Natural killer cell (primary cell): ENCODE data around the gene LYPD5. TPM values are rescaled to one million over a fixed set of nuclear protein-coding genes. Genes with fewer than 3 reads are reported as not detected.
A peak's percentile ranks its signal among the peaks of the same experiment; 100 is the strongest.
"Not testable (repeated sequence)": the region's sequence is repeated elsewhere in the genome, so short reads cannot be mapped to it uniquely, and the experiment has no call there.

ENCODE experiments used
- ATAC-seq, 3 donors: fragments of 150-1000 bp in 2 of 3; fragments of 200-7000 bp in 1 of 3; cut with Tn5 transposase; 1 replicate in 1 of 3; 2 replicates in 2 of 3; pipeline ENCODE4 v1.10.0; 2021; ENCODE audit warnings: mild to moderate bottlenecking in 2 of 3, moderate library complexity in 2 of 3
- DNase-seq, 2 donors: peaks; one replicate each; pipeline versions ENCODE4 v3.0.0 to v3.0.0-alpha.2; 2013 to 2021; ENCODE audit warnings: mixed read lengths in 1 of 2
- H3K27ac ChIP-seq: one replicate; pipeline ENCODE4 v1.5.1; 2013; ENCODE audit warnings: mild to moderate bottlenecking, low read length
- H3K27me3 ChIP-seq: one replicate; pipeline ENCODE4 v1.6.1; 2013; ENCODE audit warnings: low read length; ENCODE audit not compliant: control insufficient read depth, insufficient read depth
- H3K36me3 ChIP-seq: one replicate; pipeline ENCODE4 v1.6.1; 2013; ENCODE audit warnings: low read length; ENCODE audit not compliant: control insufficient read depth, insufficient read depth
- H3K4me1 ChIP-seq: one replicate; pipeline ENCODE4 v1.6.1; 2013; ENCODE audit warnings: low read length; ENCODE audit not compliant: control insufficient read depth, insufficient read depth
- H3K4me3 ChIP-seq: one replicate; pipeline ENCODE4 v1.5.1; 2013; ENCODE audit warnings: low read length
- H3K9me3 ChIP-seq: one replicate; pipeline ENCODE4 v1.6.1; 2013; ENCODE audit warnings: low read length; ENCODE audit not compliant: control insufficient read depth, insufficient read depth
- H3K27ac Mint-ChIP-seq, 2 donors: one replicate each; pipeline ENCODE4 v1.8.0; 2022; ENCODE audit warnings: mild to moderate bottlenecking in 2 of 2, mixed read lengths in 2 of 2, moderate library complexity in 1 of 2
- H3K27me3 Mint-ChIP-seq, 2 donors: one replicate each; pipeline ENCODE4 v1.8.0; 2022; ENCODE audit warnings: low read depth in 2 of 2, mixed read lengths in 2 of 2
- H3K36me3 Mint-ChIP-seq: one replicate; pipeline ENCODE4 v1.8.0; 2022; ENCODE audit warnings: mixed read lengths
- H3K4me1 Mint-ChIP-seq, 2 donors: one replicate each; pipeline ENCODE4 v1.8.0; 2022; ENCODE audit warnings: mixed read lengths in 2 of 2
- H3K4me3 Mint-ChIP-seq: one replicate; pipeline ENCODE4 v1.8.0; 2022; ENCODE audit warnings: mild to moderate bottlenecking, moderate library complexity, mixed read lengths
- H3K9me3 Mint-ChIP-seq, 2 donors: one replicate each; pipeline ENCODE4 v1.8.0; 2022; ENCODE audit warnings: mixed read lengths in 2 of 2
- WGBS: methylation state at CpG from one replicate; pipeline ENCODE4 v1.1.7; 2013; ENCODE audit warnings: missing lambda C conversion rate; ENCODE audit not compliant: insufficient coverage; 5-methylcytosine and 5-hydroxymethylcytosine counted together
- intact Hi-C: fragments of 100-400 bp; cut with micrococcal nuclease; formaldehyde crosslinking; loops from one replicate; pipeline ENCODE4 v1.14.2; 2022
- total RNA-seq, 4 donors: library from RNA; stranded (reverse); fragments of 120-200 nt in 1 of 4; gene quantifications; one replicate each; pipeline versions ENCODE4 v1.2.3 to v1.2.4, GENCODE V29; 2013 to 2022
- TF ChIP-seq, protein P1 (sequence below): fragments of 200-600 bp; IDR thresholded peaks from one replicate; pipeline ENCODE4 v1.8.0; 2022; ENCODE audit warnings: antibody characterized with exemption

The LYPD5 gene
- total RNA-seq, 3 donors from 2014 or later (not counting 1 experiment from before 2014, with no cell fraction given) = not detected

DNA sequence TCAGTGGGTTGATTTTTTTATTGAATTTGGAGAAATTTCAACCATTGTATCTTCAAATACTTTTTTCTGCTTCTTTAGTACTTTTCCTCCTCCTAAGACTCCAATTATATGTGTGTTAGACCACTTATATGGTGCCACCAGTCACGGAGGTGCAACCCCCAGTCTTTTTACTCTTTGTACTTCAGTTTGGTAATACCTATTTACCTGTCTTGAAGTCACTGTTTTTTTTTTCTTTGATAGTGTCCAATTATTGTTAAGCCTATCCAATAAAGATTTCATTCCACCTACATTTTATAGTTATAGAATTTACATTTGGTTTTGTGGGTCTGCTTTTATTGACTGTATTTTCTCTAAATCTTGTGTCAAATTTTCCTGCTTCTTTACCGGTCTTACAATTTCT, 39.8 kb upstream of the LYPD5 start:
- intact Hi-C loops = no loop called here
- no peaks in the 10 kb centered on the region for H3K4me1 Mint-ChIP-seq
- 100% methylated on average over 1 of the region's 2 CpGs for WGBS
- Histone ChIP-seq H3K27ac (no peak overlapping the region), H3K36me3 (peaks cover 46% of the 10 kb centered on the region), H3K27me3 (no peaks in the 10 kb centered on the region), H3K4me1 (no peaks in the 10 kb centered on the region), H3K4me3 (no peak overlapping the region), H3K9me3 (peaks cover 42% of the 10 kb centered on the region)
- no peak for ATAC-seq
- H3K9me3 Mint-ChIP-seq = peaks cover 15 to 27% of the 10 kb centered on the region in 2 donors
- H3K36me3 Mint-ChIP-seq = peaks cover 71% of the 10 kb centered on the region
- H3K27me3 Mint-ChIP-seq = no peaks in the 10 kb centered on the region
- DNase-seq = no peak
- TF ChIP-seq, protein P1, sequence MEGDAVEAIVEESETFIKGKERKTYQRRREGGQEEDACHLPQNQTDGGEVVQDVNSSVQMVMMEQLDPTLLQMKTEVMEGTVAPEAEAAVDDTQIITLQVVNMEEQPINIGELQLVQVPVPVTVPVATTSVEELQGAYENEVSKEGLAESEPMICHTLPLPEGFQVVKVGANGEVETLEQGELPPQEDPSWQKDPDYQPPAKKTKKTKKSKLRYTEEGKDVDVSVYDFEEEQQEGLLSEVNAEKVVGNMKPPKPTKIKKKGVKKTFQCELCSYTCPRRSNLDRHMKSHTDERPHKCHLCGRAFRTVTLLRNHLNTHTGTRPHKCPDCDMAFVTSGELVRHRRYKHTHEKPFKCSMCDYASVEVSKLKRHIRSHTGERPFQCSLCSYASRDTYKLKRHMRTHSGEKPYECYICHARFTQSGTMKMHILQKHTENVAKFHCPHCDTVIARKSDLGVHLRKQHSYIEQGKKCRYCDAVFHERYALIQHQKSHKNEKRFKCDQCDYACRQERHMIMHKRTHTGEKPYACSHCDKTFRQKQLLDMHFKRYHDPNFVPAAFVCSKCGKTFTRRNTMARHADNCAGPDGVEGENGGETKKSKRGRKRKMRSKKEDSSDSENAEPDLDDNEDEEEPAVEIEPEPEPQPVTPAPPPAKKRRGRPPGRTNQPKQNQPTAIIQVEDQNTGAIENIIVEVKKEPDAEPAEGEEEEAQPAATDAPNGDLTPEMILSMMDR = no peak
- no peak overlapping the region for H3K4me3 Mint-ChIP-seq
- H3K27ac Mint-ChIP-seq = no peak overlapping the region

DNA sequence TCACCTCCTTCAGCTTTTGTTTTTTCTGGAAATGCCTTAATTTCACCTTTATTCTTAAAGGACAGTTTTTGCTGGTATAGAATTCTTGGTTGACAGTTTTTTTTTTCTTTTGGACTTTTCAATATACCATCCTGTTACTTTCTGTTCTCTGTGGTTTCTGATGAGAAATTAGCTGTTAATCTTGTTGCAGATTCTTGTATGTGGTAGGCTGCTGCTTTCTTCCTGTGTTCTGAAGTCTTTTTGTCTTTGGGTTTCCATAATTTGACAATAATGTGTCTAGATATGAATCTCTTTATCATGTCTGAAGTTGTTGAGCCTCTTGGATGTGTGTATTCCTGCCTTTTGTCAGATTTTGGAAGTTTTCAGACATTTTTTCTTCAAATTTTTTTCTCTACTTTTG, 36.9 kb upstream of the LYPD5 start:
- H3K27ac Mint-ChIP-seq = no peak overlapping the region
- H3K36me3 Mint-ChIP-seq = peaks cover 68% of the 10 kb centered on the region
- Histone ChIP-seq H3K27ac (no peak overlapping the region), H3K4me3 (no peak overlapping the region), H3K36me3 (peaks cover 61% of the 10 kb centered on the region), H3K9me3 (peaks cover 40% of the 10 kb centered on the region), H3K27me3 (no peaks in the 10 kb centered on the region), H3K4me1 (no peaks in the 10 kb centered on the region)
- ATAC-seq (no peak), DNase-seq (no peak)
- H3K4me3 Mint-ChIP-seq = no peak overlapping the region
- no peaks in the 10 kb centered on the region for H3K4me1 Mint-ChIP-seq
- TF ChIP-seq, protein P1 = no peak
- H3K9me3 Mint-ChIP-seq = peaks cover 11 to 22% of the 10 kb centered on the region in 2 donors
- no peaks in the 10 kb centered on the region for H3K27me3 Mint-ChIP-seq
- intact Hi-C loops = no loop called here

DNA sequence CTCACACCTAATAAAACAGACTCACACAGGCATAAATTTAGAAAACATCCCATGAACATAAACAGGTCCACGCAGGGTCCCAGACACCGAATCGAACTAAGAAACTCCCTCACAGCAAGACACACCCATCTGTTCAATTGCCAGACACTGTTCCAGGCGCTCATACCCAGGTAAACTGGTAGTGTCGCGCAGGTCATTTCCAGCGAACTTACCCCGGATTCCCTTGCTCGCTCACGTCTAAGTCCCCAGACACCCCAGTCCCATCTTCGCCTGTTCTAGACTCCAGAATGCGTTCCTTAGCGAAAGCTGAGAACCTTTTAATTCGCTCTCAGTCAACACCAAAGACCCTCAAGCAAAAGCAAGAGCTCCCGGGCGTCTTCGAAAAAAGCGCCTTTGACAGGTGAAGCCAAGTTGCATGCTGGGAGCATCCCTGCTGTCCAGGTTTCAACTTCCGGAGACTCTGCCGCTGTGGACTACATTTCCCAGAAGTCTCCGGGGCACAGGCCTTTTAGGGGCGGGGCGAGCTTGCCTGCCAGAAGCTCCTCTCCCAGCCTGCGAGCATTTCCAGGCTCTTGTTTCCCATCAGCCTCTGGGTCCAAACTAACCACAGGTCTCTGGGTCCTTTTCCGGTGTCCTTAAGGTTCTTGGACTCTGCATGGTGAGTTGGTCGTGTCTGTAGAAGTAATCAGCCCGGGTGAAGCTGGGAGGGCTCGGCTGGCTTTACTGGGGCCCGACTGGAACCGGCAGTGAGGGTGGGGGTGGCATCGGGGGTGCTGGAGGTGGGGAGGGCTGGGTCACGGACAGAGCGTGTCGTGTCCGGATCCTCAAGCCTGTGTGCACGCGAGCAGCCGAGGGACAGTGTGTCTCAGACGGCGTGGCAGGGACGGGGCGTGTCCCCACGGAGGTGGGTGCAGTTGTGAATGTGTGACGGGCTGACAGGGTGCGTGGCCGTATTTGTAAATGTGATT, 24.8 kb upstream of the LYPD5 start, which contains the start of gene ZNF283:
Gene ZNF283 (plus strand): TSS at position 535 of the 968 bp plus-strand sequence. CDS start 6,184 bp downstream, outside the sequence.
- DNase-seq (peak; percentile 69 to 88), ATAC-seq (peak; percentile 86 to 98 (median 96))
- TF ChIP-seq, protein P1 = no peak
- peaks cover 12% of the 10 kb centered on the region for H3K4me1 ChIP-seq
- peak within 1 kb of the TSS; percentile 62 for H3K4me3 ChIP-seq
- Mint-ChIP-seq H3K4me3 (peak within 1 kb of the TSS; percentile 94), H3K27ac (peak within 1 kb of the TSS; percentile 75 to 80), H3K36me3 (no peaks in the 10 kb centered on the region), H3K27me3 (peaks cover 13 to 21% of the 10 kb centered on the region in 2 donors), H3K9me3 (no peaks in the 10 kb centered on the region), H3K4me1 (peaks cover 19% of the 10 kb centered on the region in 2 donors)
- H3K27ac ChIP-seq = no peak within 1 kb of the TSS
- H3K36me3 ChIP-seq = peaks cover 11% of the 10 kb centered on the region
- intact Hi-C loops = no loop called here
- H3K9me3 ChIP-seq = no peaks in the 10 kb centered on the region
- 11% methylated on average over 46 of the region's 46 CpGs for WGBS
- H3K27me3 ChIP-seq = peaks cover under 1% of the 10 kb centered on the region

DNA sequence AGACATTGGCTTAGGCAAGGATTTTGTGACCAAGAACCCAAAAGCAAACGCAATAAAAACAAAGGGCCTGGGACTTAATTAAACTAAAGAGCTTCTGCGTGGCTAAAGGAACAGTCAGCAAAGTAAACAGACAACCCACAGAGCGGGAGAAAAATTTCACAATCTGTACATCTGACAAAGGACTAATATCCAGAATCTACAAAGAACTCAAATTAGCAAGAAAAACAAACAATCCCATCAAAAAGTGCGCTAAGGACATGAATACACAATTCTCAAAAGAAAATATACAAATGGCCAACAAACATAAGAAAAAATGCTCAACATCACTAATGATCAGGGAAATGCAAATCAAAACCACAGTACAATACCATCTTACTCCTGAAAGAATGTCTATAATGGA, 22.3 kb upstream of the LYPD5 start:
- Mint-ChIP-seq H3K4me1 (peaks cover 27 to 28% of the 10 kb centered on the region in 2 donors), H3K27me3 (peaks cover 31 to 42% of the 10 kb centered on the region in 2 donors)
- intact Hi-C loops, H3K27ac Mint-ChIP-seq, H3K4me3 Mint-ChIP-seq, ATAC-seq, DNase-seq, H3K9me3 Mint-ChIP-seq, H3K36me3 ChIP-seq, H3K9me3 ChIP-seq, H3K4me3 ChIP-seq, H3K27ac ChIP-seq, H3K36me3 Mint-ChIP-seq: not testable (repeated sequence)
- Histone ChIP-seq H3K27me3 (peaks cover 24% of the 10 kb centered on the region), H3K4me1 (peaks cover 20% of the 10 kb centered on the region)
- 66% methylated on average over 4 of the region's 4 CpGs for WGBS

DNA sequence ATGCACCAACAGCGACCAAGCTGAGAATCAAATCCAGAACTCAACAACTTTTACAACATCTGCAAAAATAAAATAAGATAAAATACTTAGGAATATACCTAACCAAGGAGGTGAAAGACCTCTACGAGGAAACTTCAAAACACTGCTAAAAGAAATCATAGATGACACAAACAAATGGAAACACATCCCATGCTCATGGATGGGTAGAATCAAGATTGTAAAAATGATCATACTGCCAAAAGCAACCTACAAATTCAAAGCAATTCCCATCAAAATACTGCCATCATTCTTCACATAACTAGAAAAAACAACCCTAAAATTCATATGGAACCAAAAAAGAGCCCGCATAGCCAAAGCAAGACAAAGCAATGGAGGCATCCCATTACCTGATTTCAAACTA, 21.6 kb upstream of the LYPD5 start:
- H3K36me3 ChIP-seq, H3K9me3 Mint-ChIP-seq, DNase-seq, H3K27ac Mint-ChIP-seq, H3K9me3 ChIP-seq, H3K27ac ChIP-seq, ATAC-seq, H3K4me3 Mint-ChIP-seq, intact Hi-C loops, H3K36me3 Mint-ChIP-seq, H3K4me3 ChIP-seq: not testable (repeated sequence)
- WGBS = 86% methylated on average over 1 of the region's 3 CpGs
- peaks cover 24% of the 10 kb centered on the region for H3K27me3 ChIP-seq
- Mint-ChIP-seq H3K4me1 (peaks cover 27 to 28% of the 10 kb centered on the region in 2 donors), H3K27me3 (peaks cover 34 to 47% of the 10 kb centered on the region in 2 donors)
- peaks cover 20% of the 10 kb centered on the region for H3K4me1 ChIP-seq
